ENCODE results near the gene VAV2. TPM values are rescaled to one million over a fixed set of nuclear protein-coding genes. Genes with fewer than 3 reads are reported as not detected.

VAV2 gene
- total RNA-seq, 1 donor, result 13.4 TPM

DNA sequence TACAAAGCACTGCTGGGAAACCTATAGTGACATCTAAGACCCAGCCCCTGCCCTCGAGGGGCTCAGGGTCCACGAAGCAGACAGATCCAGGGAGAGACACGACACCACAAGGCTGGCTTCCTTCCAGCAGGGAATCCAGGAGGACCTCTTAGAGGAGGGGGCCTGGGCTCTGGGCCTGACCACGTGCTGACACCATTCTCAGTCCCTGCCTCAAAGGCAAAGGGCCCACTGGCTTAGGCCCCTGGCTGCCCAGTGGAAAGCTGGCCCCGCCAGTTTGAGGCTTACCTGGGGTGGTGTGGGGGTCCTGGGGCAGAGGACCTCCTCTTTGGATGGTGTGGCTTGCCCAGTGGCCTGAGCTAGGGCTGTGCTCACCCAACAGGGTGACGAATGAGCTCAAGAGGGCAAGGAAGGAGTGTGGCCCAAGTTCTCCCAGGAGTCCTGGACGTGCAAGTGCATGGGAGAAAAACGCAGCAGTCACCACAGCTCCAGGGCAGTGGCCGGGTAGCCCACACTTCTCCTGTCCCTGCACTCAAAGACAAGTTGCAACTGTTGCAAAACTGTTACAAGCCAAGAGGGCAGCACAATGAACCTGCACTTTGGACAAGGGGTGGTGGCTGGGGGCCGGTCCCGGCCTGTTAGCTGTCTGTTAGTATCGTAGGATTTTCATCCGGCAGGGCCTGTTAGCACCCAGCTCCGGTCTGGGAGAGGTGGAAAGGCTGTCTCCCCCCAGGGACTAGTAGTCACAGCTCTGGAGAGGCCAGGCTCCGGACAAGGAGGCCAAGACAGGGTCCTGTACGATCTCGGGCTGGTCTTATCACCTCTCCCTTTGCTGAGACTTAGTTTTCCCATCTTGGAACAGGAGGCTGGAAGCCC is 252.5 kb downstream of the VAV2 start:
- TF ChIP-seq, protein P1, sequence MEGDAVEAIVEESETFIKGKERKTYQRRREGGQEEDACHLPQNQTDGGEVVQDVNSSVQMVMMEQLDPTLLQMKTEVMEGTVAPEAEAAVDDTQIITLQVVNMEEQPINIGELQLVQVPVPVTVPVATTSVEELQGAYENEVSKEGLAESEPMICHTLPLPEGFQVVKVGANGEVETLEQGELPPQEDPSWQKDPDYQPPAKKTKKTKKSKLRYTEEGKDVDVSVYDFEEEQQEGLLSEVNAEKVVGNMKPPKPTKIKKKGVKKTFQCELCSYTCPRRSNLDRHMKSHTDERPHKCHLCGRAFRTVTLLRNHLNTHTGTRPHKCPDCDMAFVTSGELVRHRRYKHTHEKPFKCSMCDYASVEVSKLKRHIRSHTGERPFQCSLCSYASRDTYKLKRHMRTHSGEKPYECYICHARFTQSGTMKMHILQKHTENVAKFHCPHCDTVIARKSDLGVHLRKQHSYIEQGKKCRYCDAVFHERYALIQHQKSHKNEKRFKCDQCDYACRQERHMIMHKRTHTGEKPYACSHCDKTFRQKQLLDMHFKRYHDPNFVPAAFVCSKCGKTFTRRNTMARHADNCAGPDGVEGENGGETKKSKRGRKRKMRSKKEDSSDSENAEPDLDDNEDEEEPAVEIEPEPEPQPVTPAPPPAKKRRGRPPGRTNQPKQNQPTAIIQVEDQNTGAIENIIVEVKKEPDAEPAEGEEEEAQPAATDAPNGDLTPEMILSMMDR (IDR thresholded peaks at IDR 0.05; ENCODE audit: insufficient read depth, low read depth, low read length), result no peak
- H3K4me3 ChIP-seq (ENCODE audit: low read depth, low read length), result no peak overlapping the region
- DNase-seq (ENCODE audit: low read depth), result no peak

DNA sequence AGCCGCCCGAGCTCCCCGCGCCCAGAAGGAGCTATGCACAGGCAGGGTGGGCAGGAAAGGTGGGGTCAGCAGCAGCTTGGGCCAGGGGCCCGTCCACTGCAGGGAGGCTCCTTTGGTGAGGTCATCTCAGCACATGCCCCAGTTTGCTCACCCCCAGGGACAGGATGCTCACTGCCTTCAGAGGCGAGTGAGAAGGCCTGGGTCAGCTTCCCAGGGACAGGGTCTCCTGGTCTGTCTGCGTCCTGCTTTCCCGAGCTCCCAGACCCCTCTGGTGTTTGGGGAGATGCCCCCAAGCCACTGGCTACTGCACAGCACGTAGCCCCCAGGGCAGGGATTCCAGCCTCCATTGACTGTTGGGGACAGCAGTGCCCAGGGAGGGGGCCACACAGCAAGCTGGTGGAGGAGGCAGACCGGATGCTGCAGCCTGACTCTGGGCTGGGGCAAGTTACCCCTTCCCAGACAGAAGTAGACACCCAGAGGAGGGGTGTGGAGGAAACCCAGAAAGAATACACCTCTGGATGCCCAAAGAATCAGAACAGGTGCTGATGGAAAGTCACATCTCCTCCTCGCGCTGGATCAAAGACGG is 253.4 kb downstream of the VAV2 start:
- peak overlapping the region; percentile 57 for H3K4me3 ChIP-seq (ENCODE audit: low read depth, low read length)
- DNase-seq (ENCODE audit: low read depth), result no peak
- TF ChIP-seq, protein P1 (IDR thresholded peaks at IDR 0.05; ENCODE audit: insufficient read depth, low read depth, low read length), result no peak

DNA sequence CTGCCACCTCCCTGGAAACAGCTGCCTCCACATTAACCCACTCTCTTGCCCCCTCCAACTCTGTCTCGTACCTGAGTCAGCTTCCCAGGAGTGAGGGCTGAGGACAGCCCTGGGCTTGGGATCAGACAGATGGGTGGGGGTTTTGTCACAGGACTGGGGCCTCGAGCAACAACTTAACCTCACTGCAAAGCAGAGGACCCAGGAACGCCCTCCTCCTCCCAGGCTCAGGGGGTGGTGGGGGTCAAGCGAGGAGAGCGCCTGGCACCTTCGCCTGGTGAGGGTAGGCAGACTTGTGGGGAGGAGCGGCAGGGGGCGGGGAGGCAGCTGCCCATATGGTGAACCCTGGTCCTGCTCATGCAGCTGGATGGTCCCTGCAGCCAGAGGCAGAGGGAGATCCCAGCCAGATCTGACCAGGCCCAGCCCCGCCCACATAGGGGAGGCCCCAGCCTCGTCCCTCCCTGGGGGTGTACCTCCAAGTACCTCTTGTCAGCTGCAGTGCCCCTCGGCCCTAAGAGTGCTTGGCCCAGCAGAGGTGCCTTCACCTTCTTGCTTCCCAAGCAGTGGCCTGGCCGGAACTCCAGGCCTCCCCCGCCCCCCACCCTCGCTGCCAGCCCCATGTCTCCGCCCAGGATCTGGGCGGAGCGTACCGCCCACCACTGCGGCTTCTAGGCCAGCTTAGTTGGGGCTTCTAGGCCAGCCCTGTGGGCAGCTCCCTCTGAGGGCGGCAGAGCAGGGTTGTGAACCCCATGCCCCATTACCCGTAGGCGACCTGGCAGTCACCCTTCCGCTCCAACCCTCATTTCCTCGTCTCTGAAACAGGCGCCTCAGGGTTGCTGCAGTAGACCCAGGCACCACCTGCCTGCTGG is 254.1 kb downstream of the VAV2 start, which contains the start of gene SARDH:
Gene SARDH, minus strand, starts transcription at position 579 of the 866 bp plus-strand sequence. CDS start 4,179 bp downstream, outside the sequence.
- TF ChIP-seq, protein P1 (IDR thresholded peaks at IDR 0.05; ENCODE audit: insufficient read depth, low read depth, low read length), result no peak
- H3K4me3 ChIP-seq (ENCODE audit: low read depth, low read length), result peak within 1 kb of the TSS; percentile 57
- peak; percentile 53 for DNase-seq (ENCODE audit: low read depth)

DNA sequence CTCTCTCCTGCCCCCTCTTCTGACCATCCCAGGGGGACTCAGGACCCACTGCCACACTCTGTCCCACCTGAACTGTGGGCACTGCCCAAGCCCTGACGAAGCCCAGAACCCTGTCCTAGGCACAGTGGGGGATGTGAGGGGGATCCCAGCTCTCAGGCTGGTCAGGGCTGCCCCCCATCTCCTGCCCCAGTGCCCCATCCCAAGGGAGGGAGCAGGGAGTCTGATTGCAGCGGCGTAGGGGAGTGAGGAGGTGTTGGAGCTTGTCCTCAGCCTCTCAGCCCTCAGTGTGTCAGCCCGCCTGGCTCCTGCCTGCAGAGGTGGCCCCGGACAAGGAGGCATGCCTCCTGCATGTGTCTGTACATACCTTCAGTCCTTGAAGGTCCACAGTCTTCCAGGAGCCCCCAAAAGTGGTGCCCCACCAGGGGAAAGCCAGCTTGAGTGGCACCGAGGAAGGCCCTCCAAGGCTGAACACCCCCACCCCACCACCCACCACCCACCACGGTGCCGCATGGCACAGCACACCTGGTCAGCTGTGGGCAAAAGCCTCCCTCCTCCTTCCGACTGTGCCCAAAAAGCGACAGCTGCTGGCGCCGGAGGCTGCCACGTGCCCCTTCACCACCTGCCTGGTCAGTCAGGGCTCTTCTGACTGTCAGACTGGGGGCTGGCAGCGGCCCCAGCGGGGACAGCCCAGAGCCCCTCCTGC is 254.9 kb downstream of the VAV2 start:
- TF ChIP-seq, protein P1 (IDR thresholded peaks at IDR 0.05; ENCODE audit: insufficient read depth, low read depth, low read length), result no peak
- no peak for DNase-seq (ENCODE audit: low read depth)
- H3K4me3 ChIP-seq (ENCODE audit: low read depth, low read length), result peak overlapping the region; percentile 57

DNA sequence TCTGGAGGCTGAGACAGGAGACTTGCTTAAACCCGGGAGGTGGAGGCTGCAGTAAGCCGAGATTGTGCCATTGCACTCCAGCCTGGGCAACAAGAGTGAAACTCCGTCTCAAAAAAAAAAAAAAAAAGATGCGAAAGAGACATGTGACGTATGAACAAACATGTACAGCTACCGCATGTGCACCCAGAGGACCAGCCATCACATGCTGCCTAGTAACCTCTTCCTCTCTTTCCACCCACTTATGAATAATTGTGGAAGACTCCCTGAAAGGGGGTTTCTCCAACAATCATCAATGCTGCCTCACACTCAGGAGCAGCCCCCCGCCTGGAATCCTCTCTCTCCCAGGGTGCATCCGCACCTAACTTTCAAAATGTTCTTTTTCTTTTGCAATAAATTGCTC is 256.2 kb downstream of the VAV2 start:
- H3K4me3 ChIP-seq (ENCODE audit: low read depth, low read length), result no peak overlapping the region
- no peak for DNase-seq (ENCODE audit: low read depth)
- TF ChIP-seq, protein P1 (IDR thresholded peaks at IDR 0.05; ENCODE audit: insufficient read depth, low read depth, low read length), result no peak

DNA sequence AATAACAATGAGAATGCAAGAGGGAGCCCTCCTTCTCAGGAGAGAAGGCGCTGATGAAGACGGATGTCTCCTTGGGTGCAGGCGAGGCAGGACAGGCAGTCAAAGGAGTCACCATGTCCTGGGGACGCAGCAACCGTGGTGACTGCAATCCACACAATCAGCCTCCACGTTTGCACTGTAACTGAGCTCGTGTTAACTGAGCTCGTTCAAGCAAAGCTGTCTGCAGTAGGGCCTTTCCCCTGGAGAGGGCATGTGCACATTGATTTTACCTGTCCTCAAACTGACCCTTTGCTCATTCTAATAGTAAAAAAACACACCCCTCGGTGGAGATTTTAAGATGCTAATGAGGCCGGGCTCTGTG is 256.7 kb downstream of the VAV2 start:
- H3K4me3 ChIP-seq (ENCODE audit: low read depth, low read length), result no peak overlapping the region
- TF ChIP-seq, protein P1 (IDR thresholded peaks at IDR 0.05; ENCODE audit: insufficient read depth, low read depth, low read length), result no peak
- no peak for DNase-seq (ENCODE audit: low read depth)

Data from fibroblast of villous mesenchyme (primary cell).